Bone marrow (tissue), 2 donors: ENCODE data around the gene IGF2BP3.

Source experiments
- DNase-seq, 2 donors: peaks; one replicate each; lab custom pipeline; 2025; lab: John Stamatoyannopoulos, UW

IGF2BP3 gene

DNA sequence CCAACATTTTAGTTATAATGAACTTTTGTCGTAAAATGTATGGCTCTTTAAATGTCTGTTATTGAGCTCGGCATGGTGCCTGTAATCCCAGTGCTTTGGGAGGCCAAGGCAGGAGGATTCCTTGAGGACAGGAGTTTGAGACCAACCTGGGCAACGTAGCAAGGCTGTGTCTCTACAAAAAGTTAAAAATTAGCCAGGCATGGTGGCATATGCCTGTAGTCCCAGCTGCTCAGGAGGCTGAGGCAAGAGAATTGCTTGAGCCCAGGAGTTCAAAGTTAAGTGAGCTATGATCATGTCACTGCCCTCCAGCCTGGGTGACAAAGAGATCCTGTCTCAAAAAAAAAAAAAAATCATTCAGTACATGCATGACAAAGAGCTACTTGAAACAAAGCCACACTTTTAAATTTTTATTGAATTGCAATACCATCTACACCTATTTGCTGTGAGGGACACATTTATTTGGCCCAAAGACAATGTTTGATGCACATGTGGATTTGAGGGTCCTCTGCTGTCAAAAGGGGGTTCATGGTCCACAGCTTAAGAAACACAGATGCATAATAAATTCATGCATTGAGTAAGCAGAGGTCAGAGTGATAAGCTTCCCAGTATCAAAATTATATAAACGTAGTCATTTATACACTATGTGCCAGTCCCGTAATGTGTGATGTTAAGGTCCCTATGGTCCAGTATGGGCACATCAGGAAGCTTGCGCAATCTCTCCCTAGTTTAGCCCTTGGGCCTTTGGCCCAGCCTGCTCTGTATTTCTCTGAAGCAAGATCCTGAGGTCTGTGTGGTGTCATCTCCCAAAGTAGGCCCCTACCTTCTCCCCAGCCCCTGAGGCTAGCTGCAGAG, 175.5 kb downstream of the IGF2BP3 start:
- DNase-seq = no peak

GRCh38 chr7:23293500-23294073, 176.7 kb downstream of the IGF2BP3 start:
- no peak for DNase-seq

DNA sequence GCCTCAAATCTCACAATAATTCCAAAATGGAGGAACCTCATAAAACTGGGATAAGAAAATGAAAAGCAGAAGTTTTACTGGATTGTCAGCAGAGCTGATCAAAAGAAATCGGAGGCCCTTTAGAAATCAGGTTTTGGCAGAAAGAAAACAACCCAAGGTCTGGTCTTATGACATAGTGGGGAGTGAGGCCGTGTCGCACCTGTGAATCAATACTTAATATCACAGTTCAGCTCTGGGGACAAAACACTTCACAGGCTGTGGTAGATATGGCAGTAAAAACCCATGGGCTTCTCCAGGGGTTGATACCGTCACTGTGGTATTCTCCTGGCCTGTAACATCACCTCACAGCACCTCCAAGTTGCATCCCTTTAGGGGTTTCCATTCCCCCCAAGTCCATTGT, 177.7 kb downstream of the IGF2BP3 start:
- DNase-seq = no peak

GRCh38 chr7:23291957-23292560, 178.2 kb downstream of the IGF2BP3 start:
- DNase-seq = no peak

GRCh38 chr7:23290993-23291392, 179.3 kb downstream of the IGF2BP3 start:
- no peak for DNase-seq

DNA sequence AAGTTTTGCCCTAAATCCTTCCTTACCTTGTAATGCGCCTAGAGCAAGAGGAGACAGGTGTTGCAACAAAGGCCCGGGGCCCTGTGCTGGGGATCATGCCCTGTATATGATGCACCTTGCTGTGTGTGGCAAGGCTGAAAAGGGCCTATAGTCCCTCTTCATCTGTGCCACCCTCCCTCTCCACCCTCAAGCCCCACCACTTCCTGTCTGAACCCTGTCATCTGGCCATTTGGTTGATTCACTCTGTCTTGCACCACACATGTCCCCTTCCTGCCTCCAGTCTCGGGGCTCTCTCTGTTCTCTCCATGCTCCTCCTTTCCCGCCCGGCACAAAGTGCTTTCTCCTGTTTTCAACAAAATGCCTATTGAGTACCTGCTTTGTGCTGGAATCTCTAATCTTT, 182.7 kb downstream of the IGF2BP3 start:
- no peak for DNase-seq

DNA sequence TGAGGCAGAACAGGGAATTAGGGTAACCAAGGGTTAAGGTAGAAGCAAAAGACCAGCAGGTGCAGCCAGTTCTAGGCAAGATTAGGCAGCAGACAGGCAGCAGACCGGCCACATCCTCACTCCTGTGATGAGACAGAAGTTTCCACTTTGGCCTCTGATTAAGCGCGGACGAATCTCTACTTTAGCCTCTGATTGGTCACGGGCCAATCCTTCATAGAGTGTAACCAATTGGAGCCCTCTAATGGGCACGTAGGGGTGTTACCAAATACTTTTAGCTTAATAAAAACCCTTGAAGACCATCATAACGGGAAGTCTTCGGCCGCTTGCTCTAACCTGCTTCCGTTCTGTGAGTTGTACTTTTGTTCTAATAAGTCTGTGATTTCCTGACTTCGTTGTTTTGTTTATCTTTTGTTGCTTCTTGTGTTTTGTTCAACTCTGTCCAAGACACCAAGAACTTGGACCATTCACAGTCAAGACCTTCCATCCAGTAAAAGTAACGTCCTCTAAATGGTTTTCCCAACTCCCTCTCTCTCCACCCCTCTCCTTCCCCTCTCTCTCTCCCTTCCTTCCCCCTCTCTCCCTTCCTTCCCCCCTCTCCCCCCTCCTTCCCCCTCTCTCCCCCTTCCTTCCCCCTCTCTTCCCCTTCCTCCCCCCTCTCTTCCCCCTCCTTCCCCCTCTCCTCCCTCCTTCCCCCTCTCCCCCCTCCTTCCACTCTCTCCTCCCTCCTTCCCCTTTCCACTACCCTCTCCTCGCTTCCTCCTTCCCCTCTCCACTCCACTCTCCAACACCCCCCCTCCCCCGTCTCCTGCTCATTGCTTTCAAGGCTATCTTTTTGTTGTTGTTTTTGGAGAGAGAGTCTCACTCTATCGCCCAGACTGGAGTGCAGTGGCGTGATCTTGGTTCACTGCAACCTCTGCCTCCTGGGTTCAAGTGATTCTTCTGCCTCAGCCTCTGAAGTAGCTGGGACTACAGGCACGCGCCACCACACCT, 184.3 kb downstream of the IGF2BP3 start:
- no peak for DNase-seq

- DNase-seq = no peak
These were observed 185.4 kb downstream of the IGF2BP3 start for GRCh38 chr7:23284871-23285270.

DNA sequence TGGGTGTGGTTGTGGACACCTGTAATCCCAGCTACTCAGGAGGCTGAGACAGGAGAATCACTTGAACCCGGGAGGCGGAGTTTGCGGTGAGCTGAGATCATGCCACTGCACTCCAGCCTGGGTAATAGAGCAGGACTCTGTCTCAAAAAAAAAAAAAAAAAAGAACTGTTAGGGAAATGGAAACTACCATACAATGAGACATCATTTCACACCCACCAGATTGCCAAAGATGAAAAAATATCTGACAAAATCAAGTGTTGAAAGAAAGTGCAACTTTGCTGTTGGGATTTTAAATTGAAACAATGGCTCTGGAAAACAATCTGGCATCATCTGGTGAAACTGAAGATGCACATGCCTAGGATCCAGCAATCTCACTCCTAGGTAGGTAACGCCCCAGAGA, 187.2 kb downstream of the IGF2BP3 start:
- no peak for DNase-seq

DNA sequence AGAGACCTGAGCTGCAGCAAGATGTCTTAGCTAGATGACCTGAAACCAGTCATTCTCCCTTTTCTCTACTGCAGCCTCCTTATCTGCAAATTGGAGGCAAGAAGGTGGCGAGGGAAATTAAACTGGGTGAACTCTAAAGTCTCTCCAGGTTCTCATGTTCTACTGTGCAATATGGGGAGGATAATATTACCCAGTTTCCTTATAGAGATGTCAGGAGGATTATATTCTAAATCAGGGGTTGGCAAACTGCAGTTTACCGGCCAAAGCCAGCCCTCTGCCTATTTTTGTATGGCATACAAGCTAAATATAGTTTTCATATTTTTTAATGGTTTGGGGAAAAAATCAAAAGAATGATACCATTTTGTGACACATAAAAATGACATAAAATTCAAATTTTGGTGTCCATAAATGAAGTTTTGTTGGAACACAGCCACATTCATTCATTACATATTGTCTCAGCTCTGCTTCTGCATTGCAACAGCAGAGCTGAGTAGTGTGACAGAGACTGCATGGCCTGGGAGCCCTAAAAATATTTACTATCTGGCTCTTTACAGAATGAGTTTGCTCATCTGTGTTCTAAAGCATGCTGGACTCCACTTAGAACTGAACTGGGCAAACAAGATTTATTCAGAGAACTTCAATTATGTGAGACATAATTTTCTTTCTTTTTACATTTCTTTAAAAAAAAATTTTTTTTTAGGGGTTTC, 190.3 kb downstream of the IGF2BP3 start:
- no peak for DNase-seq

- peak in 1 of 2 donors; percentile 72 for DNase-seq
These were observed 192.8 kb downstream of the IGF2BP3 start for GRCh38 chr7:23277359-23277989.

DNA sequence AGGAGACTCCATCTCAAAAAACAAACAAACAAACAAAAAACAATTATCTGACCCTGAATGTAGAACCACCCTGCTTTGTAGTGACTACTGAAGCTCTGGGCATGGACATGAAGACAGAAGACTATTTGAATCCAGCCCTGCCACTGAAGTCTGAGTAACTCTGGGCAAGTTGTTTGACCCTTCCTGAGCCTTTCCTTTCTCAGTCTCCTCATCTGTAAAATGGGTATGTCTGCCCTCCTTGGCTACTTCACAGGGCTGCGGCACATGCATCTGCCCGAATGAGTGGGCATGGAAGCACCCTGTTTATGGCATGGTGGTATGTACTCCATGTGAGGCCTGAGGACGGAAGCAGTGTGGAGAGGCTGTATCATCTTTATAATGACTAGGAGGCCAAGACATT, 193.3 kb downstream of the IGF2BP3 start:
- DNase-seq = no peak

- DNase-seq = no peak
These were observed 193.9 kb downstream of the IGF2BP3 start for GRCh38 chr7:23276376-23276775.

- DNase-seq = no peak
These were observed 194.4 kb downstream of the IGF2BP3 start for GRCh38 chr7:23275912-23276311.

- DNase-seq = peak; percentile 29 to 59
These were observed 197.1 kb downstream of the IGF2BP3 start for GRCh38 chr7:23273141-23273599.

DNA sequence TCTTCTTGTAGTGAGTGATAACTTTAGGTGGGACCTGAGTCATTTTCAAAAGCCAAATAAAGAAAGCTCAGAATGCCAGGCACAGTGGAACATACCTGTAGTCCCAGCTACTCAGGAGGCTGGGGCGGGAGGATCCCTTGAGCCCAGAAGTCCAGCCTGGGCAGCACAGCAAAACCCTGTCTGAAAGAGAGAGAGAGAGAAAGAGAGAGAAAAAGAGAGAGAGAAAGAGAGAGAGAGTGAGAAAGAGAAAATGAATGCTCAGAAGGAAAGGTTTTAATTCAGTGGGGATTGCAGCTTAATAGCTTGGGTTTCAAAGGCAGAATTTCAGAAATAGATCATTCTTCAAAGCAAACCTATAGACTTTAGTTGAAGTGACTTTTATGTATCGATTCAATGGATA, 198.0 kb downstream of the IGF2BP3 start:
- DNase-seq = no peak

- no peak for DNase-seq
These were observed 201.5 kb downstream of the IGF2BP3 start for GRCh38 chr7:23268746-23269145.

DNA sequence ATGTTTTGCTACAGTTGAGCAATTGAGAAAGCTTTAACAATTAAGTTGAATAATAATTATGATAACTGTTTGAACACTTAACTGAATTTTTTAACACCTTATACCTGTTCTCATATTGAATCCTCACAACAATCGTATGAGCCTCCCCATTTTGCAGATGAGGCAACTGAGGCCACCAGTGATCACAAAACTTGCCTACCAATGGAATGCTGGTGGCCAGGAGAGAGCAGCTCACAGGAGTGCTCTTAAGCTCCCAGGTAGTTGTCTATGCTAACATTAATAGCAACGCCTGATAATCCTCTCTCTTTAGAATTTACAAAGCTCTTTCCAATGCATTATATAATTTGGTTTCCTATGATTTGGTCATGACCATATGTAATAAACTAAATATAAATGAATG, 202.1 kb downstream of the IGF2BP3 start:
- no peak for DNase-seq

GRCh38 chr7:23267357-23267756, 202.9 kb downstream of the IGF2BP3 start:
- DNase-seq = no peak

DNA sequence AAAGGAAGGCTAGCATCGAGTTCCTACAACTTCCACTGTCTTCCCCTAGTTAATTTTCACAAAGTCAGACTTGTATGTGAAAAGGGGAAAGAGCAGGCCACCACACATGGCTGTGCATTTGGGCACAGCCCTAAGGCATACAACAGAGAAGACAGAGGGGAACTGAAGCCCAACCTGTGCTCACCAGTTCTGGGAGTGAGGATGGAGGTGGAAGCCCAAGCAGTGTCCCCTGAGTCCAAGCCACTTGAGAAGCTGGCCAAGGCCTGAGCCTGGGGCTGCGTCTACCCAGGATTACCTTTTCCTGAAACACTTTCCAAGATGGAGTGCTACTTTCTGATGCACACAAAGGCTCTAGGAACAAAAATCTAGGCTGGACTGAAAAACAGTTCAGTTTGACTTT, 203.4 kb downstream of the IGF2BP3 start:
- no peak for DNase-seq

DNA sequence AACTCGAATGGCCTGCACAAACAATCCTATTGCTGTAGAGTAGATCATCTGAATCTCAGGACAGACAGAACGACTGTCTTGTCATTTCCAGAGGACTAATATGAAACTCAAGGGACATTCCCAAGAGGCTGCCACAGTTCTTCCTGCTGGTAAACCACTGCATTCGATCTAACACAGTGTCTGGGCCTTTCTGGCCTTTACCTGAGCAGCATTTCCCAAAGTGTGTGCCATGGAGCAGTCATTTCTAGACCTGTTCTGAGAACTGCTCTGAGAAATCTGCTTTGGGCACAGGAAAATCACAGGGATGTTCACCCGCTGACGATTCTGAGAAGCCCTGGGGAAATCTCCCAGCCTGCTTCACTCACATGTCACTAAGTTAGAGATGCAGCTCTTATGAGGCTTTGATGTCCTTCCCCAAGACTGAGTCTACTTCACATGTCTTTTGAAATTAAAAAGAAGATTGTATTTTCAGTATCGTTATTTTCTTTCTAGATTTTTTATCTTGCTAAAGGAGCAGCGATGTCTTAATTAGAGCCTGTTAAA, 205.3 kb downstream of the IGF2BP3 start:
- DNase-seq = no peak
